OCI-LY7 (cell line): Measurements from ENCODE around the gene VDR.

Source experiments
- EZH2phosphoT487 ChIP-seq: fragments of 200-600 bp; sonication (generic); IDR thresholded peaks from 2 replicates; pipeline ENCODE4 v1.6.1; 2018; ENCODE audit warnings: low read depth, borderline replicate concordance, mild to moderate bottlenecking, mixed run types, antibody characterized with exemption, low read length, moderate library complexity, mixed read lengths
- TF ChIP-seq, protein P1 (sequence below): fragments of 200-600 bp; sonication (generic); conservative IDR thresholded peaks from 2 replicates; pipeline ENCODE4 v1.5.1; 2014; ENCODE audit warnings: mild to moderate bottlenecking, antibody characterized with exemption, low read length, moderate library complexity, mixed read lengths

DNA sequence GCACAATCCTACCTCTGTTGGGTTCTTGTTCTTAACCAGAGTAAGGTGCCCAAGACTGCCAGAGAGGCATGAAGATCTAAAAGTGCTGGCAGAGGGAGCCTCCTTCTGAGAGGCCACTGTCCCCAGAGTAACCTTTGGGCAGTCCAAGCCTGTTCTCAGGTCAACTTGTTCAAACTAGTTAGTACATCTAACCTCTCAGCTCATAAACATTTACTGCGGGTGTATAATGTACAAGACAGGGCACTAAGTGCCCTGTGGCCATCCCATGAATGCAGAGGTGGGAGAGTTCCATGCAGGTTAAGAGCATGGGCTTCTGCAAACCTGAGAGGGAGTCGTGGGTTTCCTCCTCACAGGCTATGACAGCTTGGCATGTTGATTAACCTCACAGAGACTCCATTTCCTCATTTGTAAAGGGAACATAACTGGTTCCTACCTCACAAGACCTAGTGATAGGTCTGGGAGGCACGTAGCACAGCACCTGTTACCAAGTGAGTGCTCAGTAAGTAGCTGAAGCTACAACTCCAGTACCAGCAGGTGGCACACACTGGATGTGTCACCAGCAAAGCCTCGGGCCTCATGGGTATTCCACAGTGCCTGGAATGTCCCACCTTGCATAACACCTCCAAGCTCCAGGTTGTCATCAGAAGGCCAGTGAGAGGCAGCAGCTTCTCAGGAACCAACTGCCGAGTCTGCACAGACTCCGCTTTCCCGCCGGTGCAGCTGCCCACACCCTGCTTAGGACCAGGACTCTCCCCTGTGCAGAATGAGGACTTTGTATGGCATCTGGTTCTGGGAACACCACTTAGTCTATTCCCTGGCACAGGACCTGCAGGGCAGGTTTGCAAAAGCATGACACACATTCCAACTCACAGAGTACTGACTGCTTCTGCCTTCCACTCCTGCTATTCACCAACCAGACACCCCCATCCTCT lies 4.4 kb downstream of the VDR start:
- TF ChIP-seq, protein P1, sequence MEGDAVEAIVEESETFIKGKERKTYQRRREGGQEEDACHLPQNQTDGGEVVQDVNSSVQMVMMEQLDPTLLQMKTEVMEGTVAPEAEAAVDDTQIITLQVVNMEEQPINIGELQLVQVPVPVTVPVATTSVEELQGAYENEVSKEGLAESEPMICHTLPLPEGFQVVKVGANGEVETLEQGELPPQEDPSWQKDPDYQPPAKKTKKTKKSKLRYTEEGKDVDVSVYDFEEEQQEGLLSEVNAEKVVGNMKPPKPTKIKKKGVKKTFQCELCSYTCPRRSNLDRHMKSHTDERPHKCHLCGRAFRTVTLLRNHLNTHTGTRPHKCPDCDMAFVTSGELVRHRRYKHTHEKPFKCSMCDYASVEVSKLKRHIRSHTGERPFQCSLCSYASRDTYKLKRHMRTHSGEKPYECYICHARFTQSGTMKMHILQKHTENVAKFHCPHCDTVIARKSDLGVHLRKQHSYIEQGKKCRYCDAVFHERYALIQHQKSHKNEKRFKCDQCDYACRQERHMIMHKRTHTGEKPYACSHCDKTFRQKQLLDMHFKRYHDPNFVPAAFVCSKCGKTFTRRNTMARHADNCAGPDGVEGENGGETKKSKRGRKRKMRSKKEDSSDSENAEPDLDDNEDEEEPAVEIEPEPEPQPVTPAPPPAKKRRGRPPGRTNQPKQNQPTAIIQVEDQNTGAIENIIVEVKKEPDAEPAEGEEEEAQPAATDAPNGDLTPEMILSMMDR: peak; percentile 60
- TF ChIP-seq EZH2phosphoT487: no peak
